NOMO-1 treated with DMSO at 0.1 percent for 48 hours (cell line): Measurements from ENCODE around the gene SCYL3.

Experiments
- DNase-seq: peaks from one replicate; lab custom pipeline; 2025; ENCODE audit not compliant: unreplicated experiment; lab: John Stamatoyannopoulos, UW

The SCYL3 gene

DNA sequence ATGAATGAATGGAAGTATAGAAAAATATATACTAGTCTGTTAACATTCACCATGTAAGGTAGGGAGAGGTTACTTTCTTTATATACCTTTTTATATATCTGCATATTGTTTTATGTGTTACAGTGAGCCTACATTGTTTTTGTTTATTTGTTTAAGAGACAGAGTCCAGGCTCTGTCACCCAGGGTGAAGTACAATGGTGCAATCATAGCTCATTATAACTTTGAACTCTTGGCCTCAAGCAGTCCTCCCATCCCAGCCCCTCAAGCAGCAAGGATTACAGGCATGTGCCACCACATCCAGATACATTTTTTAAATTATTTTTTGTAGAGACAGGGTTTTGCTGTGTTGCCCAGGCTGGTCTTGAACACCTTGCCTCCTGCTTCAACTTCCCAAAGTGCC, 7.4 kb upstream of the SCYL3 start:
- no peak for DNase-seq

DNA sequence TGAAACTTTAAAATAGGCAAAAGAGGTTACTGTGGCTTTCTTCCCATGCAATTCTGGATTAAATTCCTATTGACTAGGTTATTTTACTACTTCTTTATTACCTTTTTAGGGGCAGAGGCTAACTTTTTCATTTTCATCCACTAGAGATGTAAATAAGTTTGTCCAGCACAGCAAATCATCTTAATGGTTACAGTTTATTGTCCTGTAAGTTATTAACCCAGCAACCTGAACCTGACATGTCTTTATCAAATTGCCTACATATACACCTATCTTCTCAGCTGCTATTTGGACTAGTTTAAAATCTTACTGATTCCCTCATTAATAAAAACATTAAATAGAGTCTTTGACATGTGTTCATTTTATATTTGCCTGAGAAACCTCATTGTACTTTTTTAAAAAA, 6.9 kb upstream of the SCYL3 start:
- DNase-seq: no peak

GRCh38 chr1:169899519-169900217, 6.0 kb upstream of the SCYL3 start:
- no peak for DNase-seq

- peak; percentile 19 for DNase-seq
Measured at GRCh38 chr1:169896013-169896412, 2.3 kb upstream of the SCYL3 start.

DNA sequence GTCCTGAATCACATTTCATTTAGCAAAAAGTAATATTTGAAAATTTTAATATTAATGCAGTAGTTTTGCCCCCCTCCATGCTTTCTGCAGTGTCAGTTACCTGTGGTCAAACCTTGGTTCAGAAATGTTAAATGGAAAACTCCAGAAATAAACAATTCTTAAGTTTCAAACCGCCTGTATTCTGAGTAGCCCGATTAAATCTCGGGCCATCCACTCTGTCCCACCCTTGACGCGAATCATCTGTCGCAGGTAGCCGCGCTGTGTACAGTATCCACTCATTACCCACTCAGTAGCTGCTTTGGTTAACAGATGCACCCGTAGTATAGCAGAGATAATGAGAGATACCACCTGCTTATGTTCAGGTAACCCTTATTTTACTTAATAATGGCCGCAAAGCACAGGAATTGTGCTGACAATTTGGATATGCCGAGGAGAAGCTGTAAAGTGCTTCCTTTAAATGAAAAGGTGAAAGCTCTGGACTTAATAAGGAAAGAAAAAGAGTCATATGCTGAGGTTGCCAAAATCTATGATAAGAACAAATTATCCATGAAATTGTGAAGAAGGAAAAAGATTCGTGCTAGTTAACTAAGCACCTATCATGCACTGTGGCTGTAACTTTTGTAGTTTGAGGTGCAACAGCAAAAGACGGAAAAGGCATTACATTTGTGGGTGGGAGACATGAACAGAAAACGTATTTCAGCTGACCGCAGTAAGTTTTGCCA, 889 bp upstream of the SCYL3 start:
- no peak for DNase-seq

DNA sequence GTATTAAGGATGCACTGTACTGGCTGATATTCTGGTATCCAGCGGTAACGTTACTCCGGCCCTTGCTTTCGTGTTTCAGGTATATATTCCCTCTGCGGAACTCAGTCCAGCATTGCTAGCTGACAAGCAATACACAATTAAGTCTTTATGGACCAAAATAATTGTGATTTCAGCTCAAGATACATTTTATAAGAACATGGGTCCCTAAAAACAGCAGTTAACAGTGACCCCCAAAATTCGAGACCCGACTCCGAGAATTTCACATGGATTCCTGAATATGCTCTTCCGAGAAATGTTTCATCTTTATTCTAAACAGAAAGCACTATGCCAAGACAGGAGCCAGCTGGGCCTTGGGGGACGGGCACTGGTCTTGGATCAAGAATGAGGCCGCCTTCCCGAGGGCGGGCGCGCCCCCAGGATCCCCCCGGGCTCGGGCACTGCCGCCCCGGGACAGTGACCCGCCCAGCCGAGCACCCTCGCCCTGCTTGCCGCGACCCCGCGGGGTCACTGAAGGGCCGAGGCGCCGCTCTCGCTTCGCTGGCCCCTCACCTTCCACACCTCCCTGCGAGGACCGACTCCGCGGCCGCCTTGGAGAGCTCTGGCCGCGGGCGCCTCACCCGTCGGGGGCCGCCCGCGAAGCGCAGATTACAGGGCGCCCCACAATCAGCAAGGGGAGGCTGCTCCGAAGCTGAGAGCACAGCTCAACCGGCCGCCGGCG, 610 bp downstream of the SCYL3 start:
- DNase-seq: no peak

DNA sequence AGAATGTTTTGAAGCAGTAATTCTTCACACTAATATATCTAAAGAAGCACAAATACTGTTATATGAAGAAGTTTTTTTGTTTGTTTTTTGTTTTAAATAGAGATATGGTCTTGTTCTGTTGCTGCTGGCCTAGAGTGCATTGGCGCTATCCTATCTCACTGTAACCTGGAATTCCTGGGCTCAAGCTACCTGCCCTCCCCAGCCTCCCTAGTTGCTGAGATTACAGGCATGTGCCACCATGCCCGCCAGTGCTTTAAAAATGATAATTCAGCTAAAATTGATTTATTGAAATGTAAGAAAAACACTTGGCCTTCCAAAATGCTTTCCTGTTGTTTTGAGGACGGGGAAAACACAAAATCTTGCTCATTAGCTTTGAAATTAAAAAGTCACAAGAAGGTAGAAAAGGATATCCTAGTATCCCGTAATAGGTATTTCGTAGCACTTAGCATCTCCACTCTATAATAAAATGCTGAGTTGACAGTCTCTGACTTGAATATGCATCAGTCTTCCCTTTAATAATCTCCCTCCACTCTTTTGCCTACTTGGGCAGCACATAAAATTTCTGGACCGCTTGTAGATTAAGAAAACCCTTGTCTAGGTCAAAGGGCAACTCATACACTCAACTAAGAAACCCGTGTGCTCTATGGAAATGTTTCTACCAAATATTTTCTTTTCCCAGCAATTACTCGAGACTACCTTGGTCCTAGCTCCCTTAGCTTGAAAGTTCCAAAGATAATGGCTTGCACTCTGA, 1.3 kb downstream of the SCYL3 start:
- no peak for DNase-seq

- DNase-seq: no peak
Measured at GRCh38 chr1:169891539-169891885, 2.2 kb downstream of the SCYL3 start.

GRCh38 chr1:169890761-169891538, 2.7 kb downstream of the SCYL3 start:
- DNase-seq: peak; percentile 4

GRCh38 chr1:169889871-169890270, 3.8 kb downstream of the SCYL3 start:
- DNase-seq: no peak

GRCh38 chr1:169886931-169887330, 6.8 kb downstream of the SCYL3 start:
- DNase-seq: no peak

DNA sequence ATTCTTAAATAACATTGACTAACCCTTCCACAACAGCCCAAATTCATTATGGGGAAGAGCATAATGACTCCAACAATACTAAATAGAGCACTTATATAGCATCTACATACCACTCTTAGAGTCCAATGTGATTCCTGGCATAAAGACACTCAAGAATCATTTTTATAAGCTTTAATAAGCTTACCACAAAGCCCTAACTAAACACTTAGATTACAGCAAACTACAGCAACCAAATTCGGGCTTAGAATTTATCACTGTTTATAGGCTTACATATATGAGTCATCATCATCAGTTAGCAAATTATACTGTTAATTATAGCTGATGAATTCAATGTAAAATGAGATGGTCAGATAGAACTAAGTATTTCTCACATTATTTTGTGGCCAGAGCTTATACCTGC, 7.3 kb downstream of the SCYL3 start:
- DNase-seq: no peak

GRCh38 chr1:169885207-169885606, 8.5 kb downstream of the SCYL3 start:
- DNase-seq: no peak

GRCh38 chr1:169884634-169885033, 9.1 kb downstream of the SCYL3 start:
- DNase-seq: no peak

DNA sequence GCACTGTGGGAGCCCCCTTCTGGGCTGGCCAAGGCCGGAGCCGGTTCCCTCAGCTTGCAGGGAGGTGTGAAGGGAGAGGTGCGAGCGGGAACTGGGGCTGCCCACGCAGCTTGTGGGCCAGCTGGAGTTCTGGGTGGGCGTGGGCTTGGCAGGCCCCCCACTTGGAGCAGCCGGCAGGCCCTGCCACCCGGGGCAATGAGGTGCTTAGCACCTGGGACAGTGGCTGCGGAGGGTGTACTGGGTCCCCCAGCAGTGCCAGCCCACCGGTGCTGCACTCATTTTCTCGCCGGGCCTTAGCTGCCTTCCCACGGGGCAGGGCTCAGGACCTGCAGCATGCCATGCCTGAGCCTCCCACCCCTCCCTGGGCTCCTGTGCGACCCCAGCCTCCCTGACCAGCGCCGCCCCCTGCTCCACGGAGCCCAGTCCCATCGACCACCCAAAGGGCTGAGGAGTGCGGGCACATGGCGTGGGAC, 11.6 kb downstream of the SCYL3 start:
- no peak for DNase-seq

GRCh38 chr1:169879034-169879840, 14.5 kb downstream of the SCYL3 start:
- DNase-seq: no peak

DNA sequence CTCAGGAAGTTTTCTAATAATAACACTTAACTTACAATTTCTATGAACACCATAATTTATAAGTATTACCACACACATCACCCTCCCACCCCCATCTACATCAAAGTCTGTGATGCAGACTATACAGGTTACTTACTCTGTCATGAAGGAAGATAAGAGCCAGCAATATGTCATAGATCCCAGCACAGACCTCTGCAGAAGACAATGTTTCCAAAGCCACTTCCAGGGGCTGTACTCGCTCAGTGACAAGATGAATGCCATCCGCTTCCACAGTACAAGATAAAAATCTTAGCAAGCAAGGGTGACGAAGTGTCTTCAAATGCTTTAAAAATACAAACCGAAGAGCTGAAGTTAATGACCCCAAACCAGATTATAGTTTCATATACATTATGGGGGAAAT, 15.2 kb downstream of the SCYL3 start:
- no peak for DNase-seq

DNA sequence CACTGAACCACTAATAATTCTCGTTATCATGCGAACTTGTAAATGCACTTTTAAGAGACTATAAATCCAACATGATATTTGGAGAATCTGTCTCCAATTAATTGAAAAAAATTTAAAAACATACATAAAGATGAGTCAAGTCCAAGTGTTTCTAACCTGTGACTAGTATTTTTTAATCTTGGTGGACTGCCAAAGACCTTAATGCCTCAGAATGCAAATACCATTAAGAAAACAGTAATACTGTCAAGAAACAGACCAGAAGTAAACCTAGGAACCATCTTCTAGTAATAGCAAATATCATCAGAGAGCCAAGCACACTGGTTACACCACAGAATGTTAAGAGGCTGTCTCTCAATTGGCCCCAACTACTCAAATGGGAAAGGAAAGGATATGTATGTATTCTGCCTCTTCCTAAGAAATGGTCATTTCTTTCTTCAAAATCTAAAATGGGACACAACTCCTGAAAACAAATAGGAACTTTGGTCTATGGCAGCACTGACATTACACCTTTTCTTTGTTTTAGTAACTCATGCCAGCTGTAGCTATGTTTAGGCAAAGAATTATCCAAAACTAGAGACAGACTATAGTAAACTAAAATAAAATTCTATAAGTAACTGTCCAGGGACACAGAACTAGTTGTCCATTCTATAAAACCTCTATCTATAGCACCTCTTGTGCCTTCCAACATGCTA, 15.8 kb downstream of the SCYL3 start:
- DNase-seq: no peak

DNA sequence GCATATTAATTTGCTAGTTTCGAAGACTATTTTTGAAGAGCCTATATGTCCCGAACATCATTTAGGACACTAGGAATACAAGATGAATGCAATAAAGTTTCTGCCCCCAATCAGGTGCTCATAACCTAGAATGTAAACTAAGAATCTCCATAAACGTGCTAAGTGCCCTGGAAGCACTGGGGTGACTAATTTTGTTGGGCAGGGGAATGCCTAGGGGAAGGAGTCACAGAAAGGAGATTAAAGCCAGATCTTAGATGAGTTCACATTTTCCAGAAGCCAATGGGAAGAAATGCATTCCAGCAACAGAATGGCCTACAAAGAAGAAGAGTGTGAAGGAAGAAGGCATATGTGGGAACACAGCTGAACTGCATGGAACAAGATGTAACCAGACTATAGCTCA, 19.5 kb downstream of the SCYL3 start:
- DNase-seq: no peak
